ENCODE data around the gene TNS4. TPM values are rescaled to one million over a fixed set of nuclear protein-coding genes. Genes with fewer than 3 reads are reported as not detected.

The TNS4 gene
- polyA plus RNA-seq, 2 of the 4 experiments (the other 2 are of a cell fraction) = 24.2 to 73.5 TPM

DNA sequence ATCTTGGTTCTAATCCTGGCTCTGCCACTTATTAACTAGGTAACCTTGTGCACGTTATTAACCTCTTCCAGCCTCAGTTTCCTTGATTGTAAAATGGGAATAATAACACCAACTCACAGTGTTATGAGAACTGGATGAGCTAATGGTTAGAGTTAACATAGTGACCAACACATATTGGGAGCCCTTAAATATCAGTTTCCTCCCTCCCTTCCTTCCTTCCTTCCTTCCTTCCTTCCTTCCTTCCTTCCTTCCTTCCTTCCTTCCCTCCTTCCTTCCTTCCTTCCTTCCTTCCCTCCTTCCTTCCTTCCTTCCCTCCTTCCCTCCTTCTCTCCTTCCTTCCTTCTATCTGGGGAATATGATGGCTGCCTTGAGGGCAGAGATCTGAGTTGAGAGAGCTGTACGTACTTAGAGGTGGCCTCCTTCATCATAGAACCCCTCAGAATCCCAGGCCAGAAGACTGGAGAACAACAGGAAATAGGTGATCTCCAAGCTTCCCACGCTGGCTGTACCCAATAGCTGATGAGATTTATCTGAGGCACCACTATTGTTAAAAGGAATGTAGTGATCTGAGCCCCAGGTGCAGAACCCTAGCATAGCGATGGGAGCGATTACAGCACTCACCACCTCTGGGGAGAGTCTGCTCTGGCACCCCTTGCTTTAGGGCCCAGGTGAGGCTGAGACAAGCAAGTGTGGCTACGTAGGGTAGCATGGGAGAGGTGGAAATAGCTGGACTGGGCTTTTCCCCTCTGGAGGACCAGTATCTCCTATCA lies 37.7 kb upstream of the TNS4 start (continued):
- TF ChIP-seq, protein P1, sequence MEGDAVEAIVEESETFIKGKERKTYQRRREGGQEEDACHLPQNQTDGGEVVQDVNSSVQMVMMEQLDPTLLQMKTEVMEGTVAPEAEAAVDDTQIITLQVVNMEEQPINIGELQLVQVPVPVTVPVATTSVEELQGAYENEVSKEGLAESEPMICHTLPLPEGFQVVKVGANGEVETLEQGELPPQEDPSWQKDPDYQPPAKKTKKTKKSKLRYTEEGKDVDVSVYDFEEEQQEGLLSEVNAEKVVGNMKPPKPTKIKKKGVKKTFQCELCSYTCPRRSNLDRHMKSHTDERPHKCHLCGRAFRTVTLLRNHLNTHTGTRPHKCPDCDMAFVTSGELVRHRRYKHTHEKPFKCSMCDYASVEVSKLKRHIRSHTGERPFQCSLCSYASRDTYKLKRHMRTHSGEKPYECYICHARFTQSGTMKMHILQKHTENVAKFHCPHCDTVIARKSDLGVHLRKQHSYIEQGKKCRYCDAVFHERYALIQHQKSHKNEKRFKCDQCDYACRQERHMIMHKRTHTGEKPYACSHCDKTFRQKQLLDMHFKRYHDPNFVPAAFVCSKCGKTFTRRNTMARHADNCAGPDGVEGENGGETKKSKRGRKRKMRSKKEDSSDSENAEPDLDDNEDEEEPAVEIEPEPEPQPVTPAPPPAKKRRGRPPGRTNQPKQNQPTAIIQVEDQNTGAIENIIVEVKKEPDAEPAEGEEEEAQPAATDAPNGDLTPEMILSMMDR (IDR thresholded peaks at IDR 0.05) = no peak
- TF ChIP-seq USF2 (IDR thresholded peaks at IDR 0.05) = no peak
- no peak for TF ChIP-seq ESRRA (IDR thresholded peaks at IDR 0.05; ENCODE audit: borderline replicate concordance, low read length)
- TF ChIP-seq CHD2 (IDR thresholded peaks at IDR 0.05; ENCODE audit: low read length, partially characterized antibody) = no peak
- TF ChIP-seq FOSB (CRISPR knock-in tag; IDR thresholded peaks at IDR 0.05) = no peak
- peak; percentile 69 for TF ChIP-seq HOXB5 (CRISPR knock-in tag; IDR thresholded peaks at IDR 0.05)
- TF ChIP-seq PBX3 (IDR thresholded peaks at IDR 0.05) = no peak
- TF ChIP-seq RARB (CRISPR knock-in tag; IDR thresholded peaks at IDR 0.05) = no peak
- no peak for TF ChIP-seq GATA3 (IDR thresholded peaks at IDR 0.05; ENCODE audit: borderline replicate concordance)
- TF ChIP-seq NPAS2 (CRISPR knock-in tag; IDR thresholded peaks at IDR 0.05; ENCODE audit: borderline replicate concordance) = no peak
- no peak for TF ChIP-seq NR3C1 (IDR thresholded peaks at IDR 0.05)
- TF ChIP-seq SMC3 (IDR thresholded peaks at IDR 0.05) = no peak
- TF ChIP-seq EHMT2 (IDR thresholded peaks at IDR 0.05; ENCODE audit: low read depth) = no peak
- TF ChIP-seq POLR2AphosphoS2 (conservative IDR thresholded peaks at IDR 0.05; ENCODE audit: low read length) = no peak
- no peak for TF ChIP-seq CHD4 (IDR thresholded peaks at IDR 0.05; ENCODE audit: borderline replicate concordance)

- Histone ChIP-seq H3K4me3 (no peak overlapping the region), H3K27ac (peak overlapping the region; percentile 95 to 99), H3K4me1 (peaks cover 77% of the 10 kb centered on the region), H3K9me3 (no peaks in the 10 kb centered on the region), H3K4me2 (no peak overlapping the region; the same call in 2 of the 3 replicates)
- DNase-seq (ENCODE audit: low read depth in 1 of 2, low spot score in 1 of 2) = no peak
- 86% methylated on average over 15 of the region's 15 CpGs for WGBS (ENCODE audit: missing lambda C conversion rate)
- ChIA-PET CTCF (interaction anchor here (0.8 to 36.6 kb wide), 11 partner anchors 8 to 182 kb away, joined by 3 to 1144 read pairs (median 105); partner anchors contain the start of genes CCR7, IGFBP4 and TOP2A), POLR2A (interaction anchor here (1.1 to 9.7 kb wide), 3 partner anchors 11 to 21 kb away, joined by 3 to 64 read pairs (median 17); no protein-coding TSS in a partner anchor)
- no peak for FAIRE-seq
- TF ChIP-seq HOXB5 (CRISPR knock-in tag; IDR thresholded peaks at IDR 0.05) = peak; percentile 21; the same call in 1 of the 2 replicates
- TF ChIP-seq, protein P2, sequence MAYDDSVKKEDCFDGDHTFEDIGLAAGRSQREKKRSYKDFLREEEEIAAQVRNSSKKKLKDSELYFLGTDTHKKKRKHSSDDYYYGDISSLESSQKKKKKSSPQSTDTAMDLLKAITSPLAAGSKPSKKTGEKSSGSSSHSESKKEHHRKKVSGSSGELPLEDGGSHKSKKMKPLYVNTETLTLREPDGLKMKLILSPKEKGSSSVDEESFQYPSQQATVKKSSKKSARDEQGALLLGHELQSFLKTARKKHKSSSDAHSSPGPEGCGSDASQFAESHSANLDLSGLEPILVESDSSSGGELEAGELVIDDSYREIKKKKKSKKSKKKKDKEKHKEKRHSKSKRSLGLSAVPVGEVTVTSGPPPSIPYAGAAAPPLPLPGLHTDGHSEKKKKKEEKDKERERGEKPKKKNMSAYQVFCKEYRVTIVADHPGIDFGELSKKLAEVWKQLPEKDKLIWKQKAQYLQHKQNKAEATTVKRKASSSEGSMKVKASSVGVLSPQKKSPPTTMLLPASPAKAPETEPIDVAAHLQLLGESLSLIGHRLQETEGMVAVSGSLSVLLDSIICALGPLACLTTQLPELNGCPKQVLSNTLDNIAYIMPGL (CRISPR knock-in tag; IDR thresholded peaks at IDR 0.05; ENCODE audit: borderline replicate concordance) = no peak
- TF ChIP-seq TFCP2L1 (CRISPR knock-in tag; IDR thresholded peaks at IDR 0.05) = peak; percentile 90; the same call in 1 of the 2 replicates
- no peak for TF ChIP-seq SMC3 (IDR thresholded peaks at IDR 0.05)
- TF ChIP-seq HOXA7 (CRISPR knock-in tag; IDR thresholded peaks at IDR 0.05) = peak; percentile 23; the same call in 1 of the 2 replicates
- TF ChIP-seq HOXB13 (CRISPR knock-in tag; IDR thresholded peaks at IDR 0.05; ENCODE audit: low read depth) = peak; percentile 17; the same call in 1 of the 2 replicates
- TF ChIP-seq ZSCAN20 (CRISPR knock-in tag; IDR thresholded peaks at IDR 0.05) = 0 out of 2 replicates have a peak, but pooled peaks have one; percentile 53
- ATAC-seq = no peak
Observed at GRCh38 chr17:40538019-40538935, 36.9 kb upstream of the TNS4 start.
